ENCODE results near the gene STARD9.
"Not testable (repeated sequence)": the region's sequence is repeated elsewhere in the genome, so short reads cannot be mapped to it uniquely, and the experiment has no call there.

The STARD9 gene

GRCh38 chr15:42591238-42591934, 16.0 kb downstream of the STARD9 start:
- DNase-seq: no peak

- DNase-seq: no peak
Measured at GRCh38 chr15:42592716-42593115, 17.3 kb downstream of the STARD9 start.

- no peak for DNase-seq
Measured at GRCh38 chr15:42593143-42593542, 17.7 kb downstream of the STARD9 start.

- DNase-seq: no peak
Measured at GRCh38 chr15:42594095-42594494, 18.7 kb downstream of the STARD9 start.

GRCh38 chr15:42595626-42596240, 20.3 kb downstream of the STARD9 start:
- DNase-seq: no peak

GRCh38 chr15:42601316-42601715, 25.9 kb downstream of the STARD9 start:
- DNase-seq: not testable (repeated sequence)

GRCh38 chr15:42602501-42602900, 27.1 kb downstream of the STARD9 start:
- DNase-seq: no peak

- DNase-seq: no peak
Measured at GRCh38 chr15:42603978-42604377, 28.6 kb downstream of the STARD9 start.

GRCh38 chr15:42604894-42605744, 29.7 kb downstream of the STARD9 start:
- no peak for DNase-seq

- no peak for DNase-seq
Measured at GRCh38 chr15:42605796-42606195, 30.4 kb downstream of the STARD9 start.

GRCh38 chr15:42608110-42608531, 32.7 kb downstream of the STARD9 start:
- DNase-seq: peak; percentile 79

GRCh38 chr15:42608752-42609488, 33.5 kb downstream of the STARD9 start:
- DNase-seq: no peak

GRCh38 chr15:42611532-42611931, 36.1 kb downstream of the STARD9 start:
- DNase-seq: no peak

- DNase-seq: no peak
Measured at GRCh38 chr15:42612367-42612912, 37.0 kb downstream of the STARD9 start.

GRCh38 chr15:42616107-42616506, 40.7 kb downstream of the STARD9 start:
- no peak for DNase-seq

- DNase-seq: no peak
Measured at GRCh38 chr15:42619656-42620371, 44.4 kb downstream of the STARD9 start.

GRCh38 chr15:42621386-42621785, 46.0 kb downstream of the STARD9 start:
- DNase-seq: no peak

- DNase-seq: no peak
Measured at GRCh38 chr15:42621996-42622925, 46.9 kb downstream of the STARD9 start.

GRCh38 chr15:42623951-42624350, 48.5 kb downstream of the STARD9 start:
- DNase-seq: no peak

GRCh38 chr15:42627485-42627884, 52.1 kb downstream of the STARD9 start:
- no peak for DNase-seq

GRCh38 chr15:42628761-42629160, 53.4 kb downstream of the STARD9 start:
- no peak for DNase-seq

All from NK-92 treated with Interleukin-12 subunit alpha and Interleukin-12 subunit beta, amount 100 ng/mL, for 24 hours (cell line).